H9 (cell line): ENCODE data around the gene LRRC7. TPM values are rescaled to one million over a fixed set of nuclear protein-coding genes. Genes with fewer than 3 reads are reported as not detected.

Experiments used
- DNase-seq: peaks from one replicate; pipeline ENCODE4 v3.0.0-alpha.2; 2017
- H2AFZ ChIP-seq: one replicate; pipeline ENCODE4 v1.6.1; 2013; ENCODE audit warnings: mild to moderate bottlenecking, low read length, control low read depth, moderate library complexity
- H2AK5ac ChIP-seq: 2 replicates; pipeline ENCODE4 v1.6.1; 2013; ENCODE audit warnings: low read length, control low read depth, mixed read lengths; ENCODE audit not compliant: insufficient read length
- H2BK120ac ChIP-seq: one replicate; pipeline ENCODE4 v1.6.1; 2013; ENCODE audit warnings: low read depth, mild to moderate bottlenecking, low read length, control low read depth, inconsistent platforms; ENCODE audit not compliant: poor library complexity, severe bottlenecking
- H2BK12ac ChIP-seq: 2 replicates; pipeline ENCODE4 v1.6.1; 2013; ENCODE audit warnings: low read length, control low read depth, mixed read lengths, low read depth; ENCODE audit not compliant: insufficient read length
- H2BK15ac ChIP-seq: 2 replicates; pipeline ENCODE4 v1.6.1; 2013; ENCODE audit warnings: low read depth, low read length, control low read depth
- H2BK20ac ChIP-seq: one replicate; pipeline ENCODE4 v1.6.1; 2013; ENCODE audit warnings: low read depth, mild to moderate bottlenecking, low read length, control low read depth, inconsistent platforms; ENCODE audit not compliant: poor library complexity, severe bottlenecking
- H2BK5ac ChIP-seq: 2 replicates; pipeline ENCODE4 v1.6.1; 2013; ENCODE audit warnings: low read length, control low read depth, mixed read lengths; ENCODE audit not compliant: insufficient read length
- H3K14ac ChIP-seq: 2 replicates; pipeline ENCODE4 v1.6.1; 2013; ENCODE audit warnings: low read length, control low read depth; ENCODE audit not compliant: insufficient read depth
- H3K18ac ChIP-seq: 2 replicates; pipeline ENCODE4 v1.6.1; 2013; ENCODE audit warnings: low read depth, mild to moderate bottlenecking, mixed read lengths, low read length, control low read depth; ENCODE audit not compliant: insufficient read length
- H3K23ac ChIP-seq: 2 replicates; pipeline ENCODE4 v1.6.1; 2013; ENCODE audit warnings: low read length, control low read depth, mixed read lengths, low read depth; ENCODE audit not compliant: insufficient read length
- H3K23me2 ChIP-seq: 2 replicates; pipeline ENCODE4 v1.6.1; 2013; ENCODE audit warnings: low read depth, mild to moderate bottlenecking, mixed read lengths, low read length, control low read depth; ENCODE audit not compliant: insufficient read length, poor library complexity, severe bottlenecking
- H3K27ac ChIP-seq: 2 replicates; pipeline ENCODE4 v1.5.1; 2013; ENCODE audit warnings: low read length, control low read depth, mixed read lengths, low read depth; ENCODE audit not compliant: insufficient read length
- H3K27me3 ChIP-seq: 2 replicates; pipeline ENCODE4 v1.6.1; 2013; ENCODE audit warnings: low read length, control low read depth, inconsistent platforms; ENCODE audit not compliant: insufficient read depth
- H3K4ac ChIP-seq: 2 replicates; pipeline ENCODE4 v1.6.1; 2013; ENCODE audit warnings: low read depth, mild to moderate bottlenecking, control low read depth, inconsistent platforms, low read length, moderate library complexity
- H3K4me1 ChIP-seq: 2 replicates; pipeline ENCODE4 v1.6.1; 2013; ENCODE audit warnings: low read length, control low read depth, inconsistent platforms; ENCODE audit not compliant: insufficient read depth
- H3K4me2 ChIP-seq: 2 replicates; pipeline ENCODE4 v1.6.1; 2013; ENCODE audit warnings: low read length, control low read depth, mixed read lengths; ENCODE audit not compliant: insufficient read length, insufficient read depth
- H3K56ac ChIP-seq: 2 replicates; pipeline ENCODE4 v1.6.1; 2013; ENCODE audit warnings: low read depth, mild to moderate bottlenecking, mixed read lengths, low read length, control low read depth; ENCODE audit not compliant: insufficient read length
- H3K79me1 ChIP-seq: 2 replicates; pipeline ENCODE4 v1.6.1; 2013; ENCODE audit warnings: low read depth, mild to moderate bottlenecking, moderate library complexity, low read length, control low read depth, inconsistent platforms; ENCODE audit not compliant: insufficient read depth, poor library complexity, severe bottlenecking
- H3K79me2 ChIP-seq: 2 replicates; pipeline ENCODE4 v1.6.1; 2013; ENCODE audit warnings: low read length, control low read depth, inconsistent platforms; ENCODE audit not compliant: insufficient read depth
- H3K9ac ChIP-seq: 2 replicates; pipeline ENCODE4 v1.6.1; 2013; ENCODE audit warnings: low read length, control low read depth, mixed read lengths; ENCODE audit not compliant: insufficient read length; ENCODE audit errors: extremely low read depth
- H3K9me3 ChIP-seq: one replicate; pipeline ENCODE4 v1.6.1; 2013; ENCODE audit warnings: low read depth, low read length, inconsistent platforms; ENCODE audit not compliant: control insufficient read depth
- H3T11ph ChIP-seq: one replicate; pipeline ENCODE4 v1.6.1; 2013; ENCODE audit warnings: mild to moderate bottlenecking, low read length, control low read depth, inconsistent platforms
- H4K20me1 ChIP-seq: one replicate; pipeline ENCODE4 v1.6.1; 2013; ENCODE audit not compliant: control insufficient read depth, insufficient read length, insufficient read depth
- H4K5ac ChIP-seq: 2 replicates; pipeline ENCODE4 v1.6.1; 2013; ENCODE audit warnings: low read depth, mild to moderate bottlenecking, mixed read lengths, low read length, control low read depth; ENCODE audit not compliant: insufficient read length
- H4K8ac ChIP-seq: replicated peaks from 2 replicates; pipeline ENCODE4 v1.6.1; 2013; ENCODE audit warnings: low read length, control low read depth, mixed read lengths, low read depth; ENCODE audit not compliant: insufficient read length
- H4K91ac ChIP-seq: 2 replicates; pipeline ENCODE4 v1.6.1; 2013; ENCODE audit warnings: low read depth, mild to moderate bottlenecking, moderate library complexity, mixed read lengths, low read length, control low read depth; ENCODE audit not compliant: insufficient read length
- H3K27ac Mint-ChIP-seq, 3 experiments: 2 replicates in 2 of 3; 3 replicates in 1 of 3; pipeline ENCODE4 v1.8.0; 2020 to 2021; ENCODE audit warnings: mixed read lengths in 3 of 3, mild to moderate bottlenecking in 1 of 3, moderate library complexity in 1 of 3
- H3K27me3 Mint-ChIP-seq: 2 replicates; pipeline ENCODE4 v1.8.0; 2021; ENCODE audit warnings: low read depth, mild to moderate bottlenecking, moderate library complexity, mixed read lengths
- H3K36me3 Mint-ChIP-seq, 3 experiments: 2 replicates in 2 of 3; 3 replicates in 1 of 3; pipeline ENCODE4 v1.8.0; 2020 to 2021; ENCODE audit warnings: low read depth in 3 of 3, mixed read lengths in 3 of 3; ENCODE audit not compliant: insufficient read depth in 1 of 3
- H3K4me1 Mint-ChIP-seq, 2 experiments: 2 replicates each; pipeline ENCODE4 v1.8.0; 2020; ENCODE audit warnings: mixed read lengths in 2 of 2
- H3K4me3 Mint-ChIP-seq, 2 experiments: 2 replicates in 1 of 2; 3 replicates in 1 of 2; pipeline ENCODE4 v1.8.0; 2020 to 2021; ENCODE audit warnings: mild to moderate bottlenecking in 2 of 2, mixed read lengths in 2 of 2, moderate library complexity in 1 of 2
- H3K9me3 Mint-ChIP-seq, 2 experiments: 2 replicates in 1 of 2; 3 replicates in 1 of 2; pipeline ENCODE4 v1.8.0; 2020; ENCODE audit warnings: mild to moderate bottlenecking in 2 of 2, mixed read lengths in 2 of 2, moderate library complexity in 1 of 2
- CTCF ChIP-seq: fragments of 200-600 bp; sonication (generic); conservative IDR thresholded peaks from 3 replicates; pipeline ENCODE4 v1.8.0; 2021; ENCODE audit warnings: antibody characterized with exemption, mild to moderate bottlenecking
- total RNA-seq: library from RNA; stranded (reverse); gene quantifications from 2 replicates; pipeline ENCODE4 v1.2.1, GENCODE V29; 2021

Gene LRRC7
- total RNA-seq, 1 experiment from 2014 or later, result not detected

- H3K9me3 Mint-ChIP-seq, result peaks cover 0 to 3% of the 10 kb centered on the region in 2 experiments; a peak in 2 of 5 replicates
- Histone ChIP-seq H2BK20ac (no peak overlapping the region), H3K27me3 (no peaks in the 10 kb centered on the region), H4K20me1 (no peaks in the 10 kb centered on the region), H4K5ac (no peak overlapping the region), H3T11ph (no peak overlapping the region), H3K9ac (no peak overlapping the region), H2BK120ac (no peak overlapping the region), H3K56ac (no peak overlapping the region), H2AK5ac (no peak overlapping the region), H2BK12ac (no peak overlapping the region), H3K4ac (no peak overlapping the region), H3K9me3 (no peaks in the 10 kb centered on the region), H3K27ac (no peak overlapping the region), H2BK15ac (no peak overlapping the region), H3K14ac (no peak overlapping the region), H2BK5ac (no peak overlapping the region), H4K8ac (no peak overlapping the region), H3K4me1 (no peaks in the 10 kb centered on the region), H3K18ac (no peak overlapping the region), H3K23me2 (no peaks in the 10 kb centered on the region), H3K79me1 (no peaks in the 10 kb centered on the region), H3K79me2 (no peaks in the 10 kb centered on the region), H2AFZ (no peak overlapping the region), H3K23ac (no peak overlapping the region), H3K4me2 (no peak overlapping the region), H4K91ac (no peak overlapping the region)
- no peaks in the 10 kb centered on the region for H3K4me1 Mint-ChIP-seq
- TF ChIP-seq CTCF, result no peak
- H3K27ac Mint-ChIP-seq, result no peak overlapping the region
- no peaks in the 10 kb centered on the region for H3K36me3 Mint-ChIP-seq
- no peaks in the 10 kb centered on the region for H3K27me3 Mint-ChIP-seq
- DNase-seq, result no peak
- H3K4me3 Mint-ChIP-seq, result no peak overlapping the region
Observed at GRCh38 chr1:69639159-69639558, 71.4 kb downstream of the LRRC7 start.
